ENCODE results near the gene KLHL4.
"Not testable (repeated sequence)": the region's sequence is repeated elsewhere in the genome, so short reads cannot be mapped to it uniquely, and the experiment has no call there.

KLHL4 gene

GRCh38 chrX:87517571-87518141, at the start of gene KLHL4:
KLHL4 (plus strand) TSS chrX:87517802; CDS start chrX:87517894, 92 bp downstream.
- Mint-ChIP-seq H3K4me3 (no peak within 1 kb of the TSS), H3K4me1 (ENCODE audit: low read depth) (no peaks in the 10 kb centered on the region), H3K27me3 (no peaks in the 10 kb centered on the region), H3K36me3 (no peaks in the 10 kb centered on the region), H3K9me3 (ENCODE audit: low read depth) (no peaks in the 10 kb centered on the region), H3K27ac (no peak within 1 kb of the TSS)

GRCh38 chrX:87468941-87469340, 48.7 kb upstream of the KLHL4 start:
- Mint-ChIP-seq H3K4me1 (ENCODE audit: low read depth) (no peaks in the 10 kb centered on the region), H3K27me3 (no peaks in the 10 kb centered on the region), H3K9me3 (ENCODE audit: low read depth) (peaks cover 6% of the 10 kb centered on the region), H3K36me3 (no peaks in the 10 kb centered on the region), H3K4me3 (no peak overlapping the region), H3K27ac (no peak overlapping the region)

- Mint-ChIP-seq H3K4me1 (ENCODE audit: low read depth) (no peaks in the 10 kb centered on the region), H3K36me3 (no peaks in the 10 kb centered on the region), H3K9me3 (ENCODE audit: low read depth) (peaks cover 3% of the 10 kb centered on the region), H3K27me3 (no peaks in the 10 kb centered on the region), H3K27ac (no peak overlapping the region), H3K4me3 (no peak overlapping the region)
These were observed 41.8 kb upstream of the KLHL4 start for GRCh38 chrX:87475793-87476192.

GRCh38 chrX:87478703-87479102, 38.9 kb upstream of the KLHL4 start:
- H3K4me3 Mint-ChIP-seq; H3K4me1 Mint-ChIP-seq (ENCODE audit: low read depth); H3K27ac Mint-ChIP-seq; H3K36me3 Mint-ChIP-seq; H3K27me3 Mint-ChIP-seq; H3K9me3 Mint-ChIP-seq (ENCODE audit: low read depth): not testable (repeated sequence)

GRCh38 chrX:87489071-87489470, 28.5 kb upstream of the KLHL4 start:
- H3K4me1 Mint-ChIP-seq (ENCODE audit: low read depth), result no peaks in the 10 kb centered on the region
- no peaks in the 10 kb centered on the region for H3K9me3 Mint-ChIP-seq (ENCODE audit: low read depth)
- H3K27ac Mint-ChIP-seq, result no peak overlapping the region
- no peaks in the 10 kb centered on the region for H3K27me3 Mint-ChIP-seq
- no peak overlapping the region for H3K4me3 Mint-ChIP-seq
- H3K36me3 Mint-ChIP-seq, result no peaks in the 10 kb centered on the region

- H3K36me3 Mint-ChIP-seq, result no peaks in the 10 kb centered on the region
- no peaks in the 10 kb centered on the region for H3K9me3 Mint-ChIP-seq (ENCODE audit: low read depth)
- no peaks in the 10 kb centered on the region for H3K27me3 Mint-ChIP-seq
- H3K4me3 Mint-ChIP-seq, result no peak overlapping the region
- no peaks in the 10 kb centered on the region for H3K4me1 Mint-ChIP-seq (ENCODE audit: low read depth)
- H3K27ac Mint-ChIP-seq, result no peak overlapping the region
These were observed 1.8 kb upstream of the KLHL4 start for GRCh38 chrX:87515836-87516235.

GRCh38 chrX:87516717-87517121, 883 bp upstream of the KLHL4 start:
- no peaks in the 10 kb centered on the region for H3K27me3 Mint-ChIP-seq
- H3K27ac Mint-ChIP-seq, result no peak overlapping the region
- H3K4me1 Mint-ChIP-seq (ENCODE audit: low read depth), result no peaks in the 10 kb centered on the region
- no peaks in the 10 kb centered on the region for H3K36me3 Mint-ChIP-seq
- H3K4me3 Mint-ChIP-seq, result no peak overlapping the region
- no peaks in the 10 kb centered on the region for H3K9me3 Mint-ChIP-seq (ENCODE audit: low read depth)

GRCh38 chrX:87518504-87518903, 902 bp downstream of the KLHL4 start:
- no peaks in the 10 kb centered on the region for H3K27me3 Mint-ChIP-seq
- no peaks in the 10 kb centered on the region for H3K36me3 Mint-ChIP-seq
- H3K9me3 Mint-ChIP-seq (ENCODE audit: low read depth), result no peaks in the 10 kb centered on the region
- no peaks in the 10 kb centered on the region for H3K4me1 Mint-ChIP-seq (ENCODE audit: low read depth)
- H3K4me3 Mint-ChIP-seq, result no peak overlapping the region
- no peak overlapping the region for H3K27ac Mint-ChIP-seq

- no peak overlapping the region for H3K4me3 Mint-ChIP-seq
- no peak overlapping the region for H3K27ac Mint-ChIP-seq
- no peaks in the 10 kb centered on the region for H3K4me1 Mint-ChIP-seq (ENCODE audit: low read depth)
- H3K9me3 Mint-ChIP-seq (ENCODE audit: low read depth), result no peaks in the 10 kb centered on the region
- no peaks in the 10 kb centered on the region for H3K27me3 Mint-ChIP-seq
- H3K36me3 Mint-ChIP-seq, result no peaks in the 10 kb centered on the region
These were observed 8.2 kb downstream of the KLHL4 start for GRCh38 chrX:87525771-87526229.

- Mint-ChIP-seq H3K4me1 (ENCODE audit: low read depth) (no peaks in the 10 kb centered on the region), H3K27ac (no peak overlapping the region), H3K9me3 (ENCODE audit: low read depth) (no peaks in the 10 kb centered on the region), H3K4me3 (no peak overlapping the region), H3K36me3 (no peaks in the 10 kb centered on the region), H3K27me3 (no peaks in the 10 kb centered on the region)
These were observed 8.7 kb downstream of the KLHL4 start for GRCh38 chrX:87526281-87526680.

- Mint-ChIP-seq H3K4me1 (ENCODE audit: low read depth) (no peaks in the 10 kb centered on the region), H3K36me3 (no peaks in the 10 kb centered on the region), H3K27me3 (no peaks in the 10 kb centered on the region), H3K9me3 (ENCODE audit: low read depth) (no peaks in the 10 kb centered on the region), H3K4me3 (no peak overlapping the region), H3K27ac (no peak overlapping the region)
These were observed 10.9 kb downstream of the KLHL4 start for GRCh38 chrX:87528487-87528886.

- H3K27me3 Mint-ChIP-seq, result no peaks in the 10 kb centered on the region
- no peak overlapping the region for H3K27ac Mint-ChIP-seq
- H3K36me3 Mint-ChIP-seq, result no peaks in the 10 kb centered on the region
- H3K4me1 Mint-ChIP-seq (ENCODE audit: low read depth), result no peaks in the 10 kb centered on the region
- H3K4me3 Mint-ChIP-seq, result no peak overlapping the region
- no peaks in the 10 kb centered on the region for H3K9me3 Mint-ChIP-seq (ENCODE audit: low read depth)
These were observed 54.4 kb downstream of the KLHL4 start for GRCh38 chrX:87571964-87572363.

- Mint-ChIP-seq H3K4me1 (ENCODE audit: low read depth) (no peaks in the 10 kb centered on the region), H3K4me3 (no peak overlapping the region), H3K36me3 (no peaks in the 10 kb centered on the region), H3K27ac (no peak overlapping the region), H3K9me3 (ENCODE audit: low read depth) (no peaks in the 10 kb centered on the region), H3K27me3 (no peaks in the 10 kb centered on the region)
These were observed 55.3 kb downstream of the KLHL4 start for GRCh38 chrX:87572901-87573300.

GRCh38 chrX:87578978-87579377, 61.4 kb downstream of the KLHL4 start:
- H3K36me3 Mint-ChIP-seq, result no peaks in the 10 kb centered on the region

GRCh38 chrX:87580862-87581261, 63.3 kb downstream of the KLHL4 start:
- H3K4me3 Mint-ChIP-seq, result no peak overlapping the region
- no peaks in the 10 kb centered on the region for H3K27me3 Mint-ChIP-seq
- no peaks in the 10 kb centered on the region for H3K4me1 Mint-ChIP-seq (ENCODE audit: low read depth)
- H3K9me3 Mint-ChIP-seq (ENCODE audit: low read depth), result no peaks in the 10 kb centered on the region
- H3K36me3 Mint-ChIP-seq, result no peaks in the 10 kb centered on the region
- no peak overlapping the region for H3K27ac Mint-ChIP-seq

More at GRCh38 chrX:87578978-87579377, 61.4 kb downstream of the KLHL4 start:
- H3K4me3 Mint-ChIP-seq, result no peak overlapping the region
- no peak overlapping the region for H3K27ac Mint-ChIP-seq
- no peaks in the 10 kb centered on the region for H3K9me3 Mint-ChIP-seq (ENCODE audit: low read depth)
- no peaks in the 10 kb centered on the region for H3K27me3 Mint-ChIP-seq
- H3K4me1 Mint-ChIP-seq (ENCODE audit: low read depth), result no peaks in the 10 kb centered on the region

- Mint-ChIP-seq H3K36me3 (no peaks in the 10 kb centered on the region), H3K9me3 (ENCODE audit: low read depth) (no peaks in the 10 kb centered on the region), H3K4me3 (no peak overlapping the region), H3K27ac (no peak overlapping the region), H3K27me3 (no peaks in the 10 kb centered on the region), H3K4me1 (ENCODE audit: low read depth) (no peaks in the 10 kb centered on the region)
These were observed 64.9 kb downstream of the KLHL4 start for GRCh38 chrX:87582453-87582852.
